ENCODE results near the gene KNSTRN. TPM values are rescaled to one million over a fixed set of nuclear protein-coding genes. Genes with fewer than 3 reads are reported as not detected.

KNSTRN gene
- total and polyA plus RNA-seq, 2 of the 13 experiments (the other 11 are each of a cell fraction or from before 2014, with no cell fraction given): 20.3 to 62.3 TPM

DNA sequence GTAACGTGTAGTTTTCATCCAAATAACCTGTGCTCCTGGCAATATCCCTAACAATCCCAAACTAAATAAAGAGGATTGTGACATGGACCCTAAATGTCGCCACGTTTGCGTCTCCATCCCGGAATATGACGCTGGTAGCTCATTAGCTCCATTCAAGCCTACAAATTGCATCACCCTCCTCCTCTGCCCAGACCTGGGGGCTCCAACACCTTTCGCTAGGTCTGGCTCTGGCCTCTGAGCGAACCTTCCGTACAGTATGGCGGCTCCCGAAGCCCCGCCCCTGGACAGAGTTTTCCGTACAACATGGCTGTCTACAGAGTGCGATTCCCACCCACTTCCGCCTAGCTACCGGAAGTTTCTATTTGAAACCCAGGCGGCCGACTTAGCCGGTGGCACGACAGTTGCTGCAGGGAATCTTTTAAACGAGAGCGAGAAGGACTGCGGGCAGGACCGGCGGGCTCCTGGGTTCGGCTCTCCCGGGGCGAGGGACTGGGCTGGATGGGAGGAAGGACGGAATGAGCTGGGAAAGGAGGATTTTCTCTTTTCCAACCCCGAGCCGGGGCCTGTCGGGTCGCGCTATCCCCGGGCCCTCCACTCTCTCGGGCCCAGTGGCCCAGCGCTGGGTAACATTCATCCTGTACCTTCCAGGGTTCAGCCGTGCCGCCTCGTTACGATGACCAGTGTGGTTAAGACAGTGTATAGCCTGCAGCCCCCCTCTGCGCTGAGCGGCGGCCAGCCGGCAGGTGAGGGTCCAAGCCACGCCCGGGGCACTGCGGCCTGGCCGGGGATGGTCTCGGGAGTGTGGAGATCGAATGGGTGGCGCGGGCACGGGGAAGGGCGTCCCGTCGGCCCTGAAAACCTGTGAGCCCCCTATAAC, at the start of gene KNSTRN (continued):
- TF ChIP-seq, protein P1, sequence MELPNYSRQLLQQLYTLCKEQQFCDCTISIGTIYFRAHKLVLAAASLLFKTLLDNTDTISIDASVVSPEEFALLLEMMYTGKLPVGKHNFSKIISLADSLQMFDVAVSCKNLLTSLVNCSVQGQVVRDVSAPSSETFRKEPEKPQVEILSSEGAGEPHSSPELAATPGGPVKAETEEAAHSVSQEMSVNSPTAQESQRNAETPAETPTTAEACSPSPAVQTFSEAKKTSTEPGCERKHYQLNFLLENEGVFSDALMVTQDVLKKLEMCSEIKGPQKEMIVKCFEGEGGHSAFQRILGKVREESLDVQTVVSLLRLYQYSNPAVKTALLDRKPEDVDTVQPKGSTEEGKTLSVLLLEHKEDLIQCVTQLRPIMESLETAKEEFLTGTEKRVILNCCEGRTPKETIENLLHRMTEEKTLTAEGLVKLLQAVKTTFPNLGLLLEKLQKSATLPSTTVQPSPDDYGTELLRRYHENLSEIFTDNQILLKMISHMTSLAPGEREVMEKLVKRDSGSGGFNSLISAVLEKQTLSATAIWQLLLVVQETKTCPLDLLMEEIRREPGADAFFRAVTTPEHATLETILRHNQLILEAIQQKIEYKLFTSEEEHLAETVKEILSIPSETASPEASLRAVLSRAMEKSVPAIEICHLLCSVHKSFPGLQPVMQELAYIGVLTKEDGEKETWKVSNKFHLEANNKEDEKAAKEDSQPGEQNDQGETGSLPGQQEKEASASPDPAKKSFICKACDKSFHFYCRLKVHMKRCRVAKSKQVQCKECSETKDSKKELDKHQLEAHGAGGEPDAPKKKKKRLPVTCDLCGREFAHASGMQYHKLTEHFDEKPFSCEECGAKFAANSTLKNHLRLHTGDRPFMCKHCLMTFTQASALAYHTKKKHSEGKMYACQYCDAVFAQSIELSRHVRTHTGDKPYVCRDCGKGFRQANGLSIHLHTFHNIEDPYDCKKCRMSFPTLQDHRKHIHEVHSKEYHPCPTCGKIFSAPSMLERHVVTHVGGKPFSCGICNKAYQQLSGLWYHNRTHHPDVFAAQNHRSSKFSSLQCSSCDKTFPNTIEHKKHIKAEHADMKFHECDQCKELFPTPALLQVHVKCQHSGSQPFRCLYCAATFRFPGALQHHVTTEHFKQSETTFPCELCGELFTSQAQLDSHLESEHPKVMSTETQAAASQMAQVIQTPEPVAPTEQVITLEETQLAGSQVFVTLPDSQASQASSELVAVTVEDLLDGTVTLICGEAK (IDR thresholded peaks at IDR 0.05): peak; percentile 92
- TF ChIP-seq, protein P1 (CRISPR knock-in tag; IDR thresholded peaks at IDR 0.05): peak; percentile 74
- no peak for TF ChIP-seq ZNF441 (CRISPR knock-in tag; IDR thresholded peaks at IDR 0.05; ENCODE audit: borderline replicate concordance)
- TF ChIP-seq, protein P2, sequence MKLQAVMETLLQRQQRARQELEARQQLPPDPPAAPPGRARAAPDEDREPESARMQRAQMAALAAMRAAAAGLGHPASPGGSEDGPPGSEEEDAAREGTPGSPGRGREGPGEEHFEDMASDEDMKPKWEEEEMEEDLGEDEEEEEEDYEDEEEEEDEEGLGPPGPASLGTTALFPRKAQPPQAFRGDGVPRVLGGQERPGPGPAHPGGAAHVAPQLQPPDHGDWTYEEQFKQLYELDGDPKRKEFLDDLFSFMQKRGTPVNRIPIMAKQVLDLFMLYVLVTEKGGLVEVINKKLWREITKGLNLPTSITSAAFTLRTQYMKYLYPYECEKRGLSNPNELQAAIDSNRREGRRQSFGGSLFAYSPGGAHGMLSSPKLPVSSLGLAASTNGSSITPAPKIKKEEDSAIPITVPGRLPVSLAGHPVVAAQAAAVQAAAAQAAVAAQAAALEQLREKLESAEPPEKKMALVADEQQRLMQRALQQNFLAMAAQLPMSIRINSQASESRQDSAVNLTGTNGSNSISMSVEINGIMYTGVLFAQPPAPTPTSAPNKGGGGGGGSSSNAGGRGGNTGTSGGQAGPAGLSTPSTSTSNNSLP (IDR thresholded peaks at IDR 0.05; ENCODE audit: low read depth, low read length): no peak
- 0 out of 4 replicates have a peak, but pooled peaks of 1 of the 2 experiments have one; percentile 8 for TF ChIP-seq EP300 (IDR thresholded peaks at IDR 0.05; ENCODE audit: low read depth in 2 of 2, low read length in 2 of 2)
- TF ChIP-seq EP300 (CRISPR knock-in tag; IDR thresholded peaks at IDR 0.05; ENCODE audit: borderline replicate concordance): no peak
- TF ChIP-seq, protein P3, sequence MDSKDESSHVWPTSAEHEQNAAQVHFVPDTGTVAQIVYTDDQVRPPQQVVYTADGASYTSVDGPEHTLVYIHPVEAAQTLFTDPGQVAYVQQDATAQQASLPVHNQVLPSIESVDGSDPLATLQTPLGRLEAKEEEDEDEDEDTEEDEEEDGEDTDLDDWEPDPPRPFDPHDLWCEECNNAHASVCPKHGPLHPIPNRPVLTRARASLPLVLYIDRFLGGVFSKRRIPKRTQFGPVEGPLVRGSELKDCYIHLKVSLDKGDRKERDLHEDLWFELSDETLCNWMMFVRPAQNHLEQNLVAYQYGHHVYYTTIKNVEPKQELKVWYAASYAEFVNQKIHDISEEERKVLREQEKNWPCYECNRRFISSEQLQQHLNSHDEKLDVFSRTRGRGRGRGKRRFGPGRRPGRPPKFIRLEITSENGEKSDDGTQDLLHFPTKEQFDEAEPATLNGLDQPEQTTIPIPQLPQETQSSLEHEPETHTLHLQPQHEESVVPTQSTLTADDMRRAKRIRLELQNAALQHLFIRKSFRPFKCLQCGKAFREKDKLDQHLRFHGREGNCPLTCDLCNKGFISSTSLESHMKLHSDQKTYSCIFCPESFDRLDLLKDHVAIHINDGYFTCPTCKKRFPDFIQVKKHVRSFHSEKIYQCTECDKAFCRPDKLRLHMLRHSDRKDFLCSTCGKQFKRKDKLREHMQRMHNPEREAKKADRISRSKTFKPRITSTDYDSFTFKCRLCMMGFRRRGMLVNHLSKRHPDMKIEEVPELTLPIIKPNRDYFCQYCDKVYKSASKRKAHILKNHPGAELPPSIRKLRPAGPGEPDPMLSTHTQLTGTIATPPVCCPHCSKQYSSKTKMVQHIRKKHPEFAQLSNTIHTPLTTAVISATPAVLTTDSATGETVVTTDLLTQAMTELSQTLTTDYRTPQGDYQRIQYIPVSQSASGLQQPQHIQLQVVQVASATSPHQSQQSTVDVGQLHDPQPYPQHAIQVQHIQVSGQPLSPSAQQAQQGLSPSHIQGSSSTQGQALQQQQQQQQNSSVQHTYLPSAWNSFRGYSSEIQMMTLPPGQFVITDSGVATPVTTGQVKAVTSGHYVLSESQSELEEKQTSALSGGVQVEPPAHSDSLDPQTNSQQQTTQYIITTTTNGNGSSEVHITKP (CRISPR knock-in tag; IDR thresholded peaks at IDR 0.05; ENCODE audit: low read depth): no peak
- peak; percentile 82; the same call in 1 of the 2 replicates for TF ChIP-seq ZNF224 (CRISPR knock-in tag; IDR thresholded peaks at IDR 0.05)
- TF ChIP-seq HNF4G (IDR thresholded peaks at IDR 0.05; ENCODE audit: borderline replicate concordance, low read depth, low read length): no peak
- TF ChIP-seq HNF4G (CRISPR knock-in tag; IDR thresholded peaks at IDR 0.05; ENCODE audit: borderline replicate concordance, low read depth): 0 out of 2 replicates have a peak, but pooled peaks have one; percentile 22
- no peak for TF ChIP-seq MAF1 (CRISPR knock-in tag; IDR thresholded peaks at IDR 0.05; ENCODE audit: borderline replicate concordance)
